GM19397 (cell line): ENCODE results near the gene KAT7.
A peak's percentile ranks its signal among the peaks of the same experiment; 100 is the strongest.

Experiments used
- ATAC-seq: cut with Tn5 transposase; IDR thresholded peaks from one replicate; pipeline ENCODE4 v1.9.1; 2021; ENCODE audit warnings: mild to moderate bottlenecking, moderate library complexity; ENCODE audit not compliant: unreplicated experiment

Gene KAT7

DNA sequence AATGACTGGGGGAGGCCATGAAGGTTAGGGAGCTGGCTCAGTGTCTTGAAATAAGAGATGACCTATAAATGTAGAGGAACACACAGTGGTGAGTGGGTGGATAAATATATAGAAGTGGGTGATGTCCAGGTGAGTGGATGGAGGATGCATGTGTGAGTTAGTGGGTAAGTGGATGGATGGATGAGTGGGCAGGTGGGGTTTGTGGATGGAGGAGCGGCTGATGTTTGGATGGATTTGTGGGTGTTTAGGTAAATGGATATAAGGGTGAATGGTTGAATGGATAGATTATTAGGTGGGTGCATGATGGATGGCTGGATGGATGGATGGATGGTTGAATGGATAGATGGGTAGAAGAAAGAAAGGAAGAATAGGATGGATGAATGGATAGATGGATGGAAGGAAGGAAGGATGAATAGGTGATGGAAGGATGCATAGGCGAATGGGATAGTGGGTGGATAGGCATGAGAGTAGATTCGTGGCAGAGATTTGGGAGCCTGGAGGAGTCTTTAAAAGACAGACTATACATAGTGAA, 78.5 kb downstream of the KAT7 start:
- no peak for ATAC-seq

DNA sequence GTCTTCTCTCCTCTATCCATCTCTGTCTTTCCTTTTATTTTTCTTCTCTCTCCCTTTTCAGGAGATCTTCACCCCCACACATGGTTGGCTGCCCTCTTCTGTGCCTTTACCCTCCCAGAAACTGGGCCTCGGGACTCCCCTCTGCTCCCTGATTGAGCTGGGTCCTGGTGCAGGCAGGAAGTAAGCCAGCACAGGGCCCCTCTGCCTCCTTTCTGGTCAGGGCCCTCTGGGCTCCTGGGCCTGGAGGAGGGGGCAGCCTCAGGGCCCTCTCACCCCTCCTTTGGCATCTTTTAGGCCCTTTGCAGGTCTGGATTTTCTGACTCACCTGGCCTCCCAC, 80.5 kb downstream of the KAT7 start:
- ATAC-seq = no peak

DNA sequence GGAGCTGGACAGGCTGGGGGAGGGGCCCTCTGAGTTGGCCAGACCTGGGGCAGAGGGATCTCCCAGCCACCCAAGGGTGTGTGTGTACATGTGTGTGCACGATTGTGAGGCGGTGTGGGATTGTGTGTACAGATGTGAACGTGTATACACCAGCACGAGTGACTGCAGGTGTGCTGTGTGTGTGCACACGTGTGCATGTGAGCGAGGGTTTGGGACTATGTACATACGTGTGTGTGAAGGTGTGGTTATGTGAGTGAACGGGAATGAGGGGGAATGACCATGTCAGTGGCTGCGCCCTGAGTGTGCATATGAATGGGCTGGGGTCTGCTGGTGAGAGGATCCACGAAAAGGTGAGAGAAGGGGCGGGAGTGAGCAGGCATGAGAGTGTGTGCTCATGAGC, 81.8 kb downstream of the KAT7 start:
- ATAC-seq = no peak

DNA sequence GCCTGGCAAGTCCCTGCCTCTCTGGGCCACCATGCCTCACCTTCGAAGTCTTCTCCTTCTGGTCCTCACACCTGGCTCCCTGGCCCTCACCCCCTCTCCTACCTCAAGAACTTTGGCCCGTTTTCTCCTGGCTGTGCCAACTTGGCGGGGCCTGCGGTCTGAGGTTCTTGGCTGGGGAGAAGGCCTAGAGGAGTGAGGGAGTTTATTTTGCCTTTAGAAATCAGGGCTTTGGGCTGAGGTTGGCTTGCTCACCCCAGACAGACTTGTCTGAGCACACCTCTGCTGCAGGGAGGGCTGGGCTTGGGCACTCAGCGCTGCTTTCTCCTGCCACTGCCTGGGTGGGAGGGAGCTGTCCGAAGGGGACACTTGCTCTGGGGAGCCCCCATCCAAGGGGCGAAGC, 82.7 kb downstream of the KAT7 start:
- no peak for ATAC-seq

DNA sequence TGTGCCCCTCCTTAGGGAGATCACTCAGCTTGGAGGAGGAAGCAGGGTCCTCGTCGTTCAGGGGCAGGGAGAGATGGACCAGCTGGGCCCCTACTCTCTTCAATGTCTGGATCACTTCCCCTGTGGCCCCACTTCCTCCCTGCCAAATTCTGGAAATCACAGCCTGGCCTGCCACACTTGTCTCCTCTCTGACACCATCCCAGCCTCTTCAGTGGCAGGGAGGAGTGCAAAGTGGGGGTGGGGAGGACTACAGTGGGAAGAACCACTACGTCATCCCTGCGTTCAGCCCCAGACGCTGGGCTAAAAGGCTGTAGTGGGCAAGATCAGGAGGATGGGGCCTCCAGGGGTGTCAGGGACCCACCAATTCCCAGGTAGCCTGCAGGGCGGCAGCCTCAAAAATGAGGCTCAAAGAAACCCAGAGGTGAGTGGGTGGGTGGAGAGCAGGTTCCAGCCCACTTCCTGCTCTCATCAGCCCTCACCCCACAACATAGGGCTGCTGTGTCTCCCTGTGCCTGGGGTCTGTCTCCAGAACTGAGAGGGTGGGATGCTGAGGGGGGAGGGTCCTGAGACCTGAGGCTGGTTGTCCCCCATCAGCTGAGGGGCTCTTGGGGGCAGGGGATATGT, 84.4 kb downstream of the KAT7 start:
- ATAC-seq = no peak

DNA sequence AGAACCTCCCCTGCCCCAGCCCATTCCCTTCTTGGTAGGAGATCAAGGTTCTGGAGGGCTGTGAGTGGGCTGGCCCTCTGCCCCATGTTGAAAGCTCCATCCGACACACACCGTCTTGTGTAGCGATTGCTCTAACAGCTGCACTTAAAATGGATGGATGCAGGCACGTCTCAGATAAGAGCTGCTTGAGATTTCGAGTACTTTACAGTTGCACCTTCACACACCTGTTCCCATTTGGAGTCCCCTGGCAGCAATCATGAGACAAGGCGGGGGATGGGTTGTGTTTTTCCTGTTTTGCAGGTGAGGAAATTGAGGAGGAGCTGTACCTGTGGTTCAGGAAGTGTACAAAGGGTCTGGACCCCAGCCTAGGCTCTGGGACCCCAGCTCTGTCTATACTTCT, 85.0 kb downstream of the KAT7 start:
- no peak for ATAC-seq

DNA sequence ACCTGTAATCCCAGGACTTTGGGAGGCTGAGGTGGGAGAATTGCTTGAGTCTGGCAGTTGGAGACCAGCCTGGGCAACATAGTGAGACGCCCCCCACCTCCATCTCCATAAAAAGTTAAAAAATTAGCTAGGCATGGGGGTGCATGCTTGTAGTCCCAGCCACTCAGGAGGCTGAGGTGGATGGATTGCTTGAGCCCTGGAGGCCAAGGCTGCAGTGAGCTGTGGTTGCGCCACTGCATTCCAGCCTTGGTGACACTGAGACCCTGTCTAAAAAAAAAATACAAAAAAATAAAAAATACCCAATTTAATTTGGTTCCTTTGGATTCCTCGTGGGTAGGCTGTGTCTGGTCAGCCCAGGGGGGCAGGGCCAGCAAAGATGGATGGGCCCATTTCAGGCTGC, 85.4 kb downstream of the KAT7 start:
- ATAC-seq = no peak

DNA sequence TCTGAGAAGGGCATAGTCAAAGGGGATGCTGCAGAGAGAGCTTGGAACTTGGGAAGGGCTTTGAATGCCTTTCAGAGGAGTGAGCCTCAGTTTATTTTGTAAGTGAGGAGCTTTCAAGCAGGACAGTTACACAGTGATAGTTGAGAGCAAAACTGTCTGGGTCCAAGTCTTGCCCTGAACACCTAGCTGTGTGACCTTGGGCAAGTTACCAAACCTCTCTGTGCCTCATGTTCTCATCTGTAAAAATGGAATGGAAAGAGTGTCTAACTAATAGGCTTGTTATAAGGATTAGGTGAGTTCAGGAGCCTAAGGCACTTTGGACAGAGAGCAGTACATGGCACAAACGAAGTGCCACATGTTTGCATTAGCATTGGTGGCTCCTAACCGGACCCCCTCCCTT, 86.4 kb downstream of the KAT7 start:
- ATAC-seq = no peak

DNA sequence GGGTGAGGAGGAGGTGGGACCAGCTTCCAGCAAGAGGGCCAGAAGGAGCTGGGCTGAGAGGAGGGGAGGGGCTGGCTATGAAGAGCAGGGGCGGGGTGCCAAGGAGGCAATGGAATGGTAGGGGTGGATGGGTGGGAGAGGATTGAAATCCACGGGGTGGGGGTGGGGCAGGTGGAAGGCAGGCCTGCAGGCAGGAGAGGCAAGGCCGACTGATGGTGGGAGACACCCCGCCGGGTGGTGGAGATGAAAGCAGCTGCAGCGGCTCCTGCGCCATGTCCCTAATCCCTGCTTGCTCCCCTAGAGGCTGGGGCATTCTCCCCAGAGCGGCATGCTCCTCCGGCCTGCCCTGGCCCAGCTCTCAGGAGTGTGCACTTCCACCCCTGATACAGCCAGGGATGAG, 87.2 kb downstream of the KAT7 start:
- no peak for ATAC-seq

DNA sequence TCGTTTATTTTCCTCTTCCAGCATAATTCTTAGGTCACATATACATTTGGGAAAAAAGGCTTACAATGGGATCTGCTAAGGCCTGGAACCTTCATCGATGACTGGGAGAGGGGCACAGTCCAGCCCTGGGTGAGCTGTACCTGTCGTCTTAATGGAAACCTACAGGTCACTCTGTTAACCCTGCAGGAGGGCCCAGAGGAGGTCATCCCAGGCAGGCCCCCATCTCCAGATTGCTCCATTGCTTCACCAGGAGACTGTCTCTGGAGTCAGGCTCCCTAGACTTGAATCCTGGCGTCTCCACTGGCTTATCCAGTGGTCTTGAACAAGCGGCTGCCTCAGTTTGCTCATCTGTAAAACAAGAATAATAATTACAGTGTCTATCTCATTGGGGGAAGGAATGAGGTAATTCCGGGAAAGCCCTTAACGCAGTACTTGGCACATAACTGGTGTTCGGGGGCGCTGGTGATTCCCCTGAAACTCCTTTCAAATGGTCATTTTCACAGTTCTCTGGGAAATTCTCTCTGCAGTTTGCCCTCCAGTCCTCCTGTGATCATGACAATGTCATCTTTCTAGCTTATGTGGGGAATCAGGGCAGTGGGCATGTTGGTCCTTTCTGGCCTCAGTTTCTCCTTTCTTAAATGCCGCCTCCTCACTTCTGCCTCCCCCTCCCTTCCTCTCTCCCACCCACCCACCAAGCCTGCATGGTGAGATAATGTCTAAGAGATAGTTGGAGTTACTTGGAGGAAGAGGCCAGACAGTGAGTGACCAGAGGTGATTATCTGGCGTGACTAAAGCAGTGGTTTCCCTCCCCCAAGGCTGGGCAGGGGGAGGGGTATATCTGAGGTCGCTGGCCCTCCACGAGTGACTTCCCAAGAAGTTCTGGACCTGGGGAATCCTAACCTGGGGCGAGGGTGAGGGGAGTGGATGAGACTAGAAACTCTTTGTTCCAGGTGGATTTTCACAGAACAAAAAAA, 90.7 kb downstream of the KAT7 start:
- ATAC-seq = no peak

DNA sequence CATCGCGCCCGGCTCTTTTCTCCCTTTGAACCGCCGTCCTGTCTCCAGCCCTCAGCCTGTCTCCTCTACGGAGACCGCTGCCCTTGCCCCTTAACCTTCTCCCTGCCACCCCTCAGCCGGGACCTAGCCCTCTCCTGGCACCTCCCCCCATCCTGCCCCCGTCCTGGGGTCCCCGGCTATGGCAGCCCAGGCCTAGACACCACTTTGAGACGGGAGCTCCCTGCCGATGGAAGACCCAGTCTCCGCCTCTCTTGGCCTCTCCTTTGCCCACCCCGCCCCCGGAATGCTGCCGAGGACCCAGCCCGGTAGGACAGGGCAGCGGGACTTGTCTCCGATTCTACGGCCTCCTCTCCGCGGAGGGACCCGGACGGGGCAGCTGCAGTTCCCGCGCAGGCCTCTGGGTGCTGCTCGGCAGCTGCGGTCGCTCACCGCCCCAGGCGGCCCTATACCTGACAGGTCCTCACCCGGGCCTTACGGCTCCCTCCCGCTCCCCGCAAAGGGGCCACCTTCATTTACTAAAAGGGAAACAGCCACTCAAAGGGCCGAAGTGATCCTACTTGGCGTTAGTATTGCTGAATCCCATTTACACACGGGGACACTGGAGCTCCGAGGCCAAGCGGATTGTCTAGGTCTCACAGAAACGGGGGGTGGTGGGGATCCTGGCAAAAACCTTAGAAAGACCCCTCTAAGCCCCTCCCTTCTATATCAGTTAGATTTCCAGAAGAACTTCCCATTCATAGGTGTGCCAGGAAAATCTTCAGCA, 92.0 kb downstream of the KAT7 start:
- peak; percentile 64 for ATAC-seq

DNA sequence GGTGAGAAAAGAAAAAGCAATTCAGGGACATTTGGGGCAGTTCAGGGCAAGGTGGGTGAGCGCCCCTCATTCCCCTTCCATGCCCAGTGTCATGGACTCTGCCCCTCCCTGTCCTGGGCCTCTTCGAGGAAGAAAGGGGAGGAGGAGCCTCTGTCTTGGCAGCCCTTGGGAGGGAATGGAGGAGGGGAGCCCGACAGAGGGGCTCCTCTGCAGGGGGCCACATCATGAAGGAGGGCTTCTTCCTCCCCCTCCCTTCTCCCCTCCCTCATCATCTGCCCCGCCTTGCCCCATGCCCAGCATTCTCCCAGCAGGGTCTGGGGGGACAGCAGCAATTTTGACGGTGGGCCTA, 92.5 kb downstream of the KAT7 start:
- ATAC-seq = no peak

DNA sequence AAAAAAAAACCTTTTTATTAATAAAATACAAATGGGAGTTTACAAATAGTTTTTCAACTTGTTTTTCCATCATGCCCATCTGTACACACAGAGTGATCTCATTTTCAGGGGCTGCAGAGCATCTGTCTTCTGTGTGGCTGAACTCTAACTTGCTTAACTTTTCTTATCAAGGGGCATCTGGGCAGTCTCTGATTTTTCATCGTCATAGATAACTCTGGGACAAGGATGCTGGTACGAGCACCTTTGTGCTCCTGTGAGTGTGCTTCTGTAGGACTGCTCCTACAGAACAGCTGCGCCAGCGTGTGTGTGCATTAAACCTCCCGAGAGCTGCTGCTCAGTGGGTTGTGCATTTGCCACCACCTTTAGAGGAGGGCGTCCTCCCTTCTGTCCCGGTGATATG, 94.0 kb downstream of the KAT7 start:
- ATAC-seq = no peak
